Neural crest cell (in vitro differentiated cells): ENCODE data around the gene JARID2. TPM values are rescaled to one million over a fixed set of nuclear protein-coding genes. Genes with fewer than 3 reads are reported as not detected.

ENCODE experiments used
- DNase-seq: peaks from one replicate; pipeline ENCODE4 v3.0.0; 2021; ENCODE audit warnings: low read depth, mixed read lengths, low spot score
- H3K27ac Mint-ChIP-seq: one replicate; pipeline ENCODE4 v1.8.0; 2021; ENCODE audit warnings: mild to moderate bottlenecking, mixed read lengths; ENCODE audit not compliant: unreplicated experiment
- H3K27me3 Mint-ChIP-seq: 2 replicates; pipeline ENCODE4 v1.8.0; 2021; ENCODE audit warnings: low read depth, mild to moderate bottlenecking, mixed read lengths
- H3K36me3 Mint-ChIP-seq: 2 replicates; pipeline ENCODE4 v1.8.0; 2021; ENCODE audit warnings: low read depth, mild to moderate bottlenecking, mixed read lengths
- H3K4me1 Mint-ChIP-seq: 2 replicates; pipeline ENCODE4 v1.8.0; 2021; ENCODE audit warnings: mixed read lengths
- H3K4me3 Mint-ChIP-seq: one replicate; pipeline ENCODE4 v1.8.0; 2021; ENCODE audit warnings: mild to moderate bottlenecking, mixed read lengths
- H3K9me3 Mint-ChIP-seq: 2 replicates; pipeline ENCODE4 v1.8.0; 2021; ENCODE audit warnings: mixed read lengths
- total RNA-seq: library from RNA; stranded (reverse); gene quantifications from 2 replicates; pipeline ENCODE4 v1.2.1, GENCODE V29; 2021
- TF ChIP-seq, protein P1 (sequence below): fragments of 200-600 bp; sonication (generic); conservative IDR thresholded peaks from 2 replicates; pipeline ENCODE4 v1.5.0; 2021; ENCODE audit warnings: antibody characterized with exemption, mild to moderate bottlenecking

Gene JARID2
- total RNA-seq, 1 donor from 2014 or later, result 33.9 TPM

- peaks cover 45% of the 10 kb centered on the region for H3K4me1 Mint-ChIP-seq
- TF ChIP-seq, protein P1, sequence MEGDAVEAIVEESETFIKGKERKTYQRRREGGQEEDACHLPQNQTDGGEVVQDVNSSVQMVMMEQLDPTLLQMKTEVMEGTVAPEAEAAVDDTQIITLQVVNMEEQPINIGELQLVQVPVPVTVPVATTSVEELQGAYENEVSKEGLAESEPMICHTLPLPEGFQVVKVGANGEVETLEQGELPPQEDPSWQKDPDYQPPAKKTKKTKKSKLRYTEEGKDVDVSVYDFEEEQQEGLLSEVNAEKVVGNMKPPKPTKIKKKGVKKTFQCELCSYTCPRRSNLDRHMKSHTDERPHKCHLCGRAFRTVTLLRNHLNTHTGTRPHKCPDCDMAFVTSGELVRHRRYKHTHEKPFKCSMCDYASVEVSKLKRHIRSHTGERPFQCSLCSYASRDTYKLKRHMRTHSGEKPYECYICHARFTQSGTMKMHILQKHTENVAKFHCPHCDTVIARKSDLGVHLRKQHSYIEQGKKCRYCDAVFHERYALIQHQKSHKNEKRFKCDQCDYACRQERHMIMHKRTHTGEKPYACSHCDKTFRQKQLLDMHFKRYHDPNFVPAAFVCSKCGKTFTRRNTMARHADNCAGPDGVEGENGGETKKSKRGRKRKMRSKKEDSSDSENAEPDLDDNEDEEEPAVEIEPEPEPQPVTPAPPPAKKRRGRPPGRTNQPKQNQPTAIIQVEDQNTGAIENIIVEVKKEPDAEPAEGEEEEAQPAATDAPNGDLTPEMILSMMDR, result no peak
- DNase-seq, result no peak
- no peaks in the 10 kb centered on the region for H3K9me3 Mint-ChIP-seq
- no peak overlapping the region for H3K27ac Mint-ChIP-seq
- H3K36me3 Mint-ChIP-seq, result no peaks in the 10 kb centered on the region
- no peak overlapping the region for H3K4me3 Mint-ChIP-seq
- no peaks in the 10 kb centered on the region for H3K27me3 Mint-ChIP-seq
These were observed 55.5 kb downstream of the JARID2 start for GRCh38 chr6:15301179-15302006.

DNA sequence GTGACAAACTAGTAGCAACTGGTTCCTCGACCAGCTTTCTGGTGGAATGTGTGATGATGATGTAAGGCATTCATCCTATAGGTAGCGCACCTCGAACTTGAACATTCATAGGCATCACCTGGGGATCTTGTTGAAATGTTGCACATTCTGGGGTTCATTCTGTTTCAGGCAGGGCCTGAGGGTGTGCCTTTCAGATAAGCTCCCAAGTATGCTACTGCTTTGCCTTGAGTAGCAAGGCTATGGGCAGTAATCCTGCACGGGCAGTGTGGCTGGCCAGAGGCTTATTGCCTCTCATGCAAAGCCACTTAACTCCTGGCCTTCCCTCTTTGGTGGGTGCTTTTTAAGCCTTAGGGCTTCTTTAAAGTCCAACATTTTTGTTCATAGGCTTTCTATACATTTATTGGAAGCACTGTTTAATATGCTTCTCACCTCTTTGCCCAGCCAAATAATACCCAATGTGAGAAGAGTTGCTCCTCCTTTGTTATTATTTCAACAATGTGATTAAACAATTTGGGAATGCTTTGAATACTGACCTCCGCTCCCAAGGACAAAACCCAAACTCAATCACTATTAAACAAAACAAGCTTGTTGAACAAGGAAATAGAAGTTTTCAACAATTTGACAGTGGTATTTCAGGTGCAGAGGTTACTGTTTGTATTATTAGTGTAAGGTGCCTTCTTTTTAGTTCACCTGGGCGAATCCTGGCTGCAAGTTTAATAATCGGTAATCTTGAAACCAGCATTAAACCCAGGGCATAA, 57.5 kb downstream of the JARID2 start:
- Mint-ChIP-seq H3K4me1 (peaks cover 55% of the 10 kb centered on the region), H3K9me3 (no peaks in the 10 kb centered on the region), H3K36me3 (no peaks in the 10 kb centered on the region), H3K27ac (no peak overlapping the region), H3K27me3 (no peaks in the 10 kb centered on the region), H3K4me3 (no peak overlapping the region)
- DNase-seq, result no peak
- TF ChIP-seq, protein P1, result no peak

DNA sequence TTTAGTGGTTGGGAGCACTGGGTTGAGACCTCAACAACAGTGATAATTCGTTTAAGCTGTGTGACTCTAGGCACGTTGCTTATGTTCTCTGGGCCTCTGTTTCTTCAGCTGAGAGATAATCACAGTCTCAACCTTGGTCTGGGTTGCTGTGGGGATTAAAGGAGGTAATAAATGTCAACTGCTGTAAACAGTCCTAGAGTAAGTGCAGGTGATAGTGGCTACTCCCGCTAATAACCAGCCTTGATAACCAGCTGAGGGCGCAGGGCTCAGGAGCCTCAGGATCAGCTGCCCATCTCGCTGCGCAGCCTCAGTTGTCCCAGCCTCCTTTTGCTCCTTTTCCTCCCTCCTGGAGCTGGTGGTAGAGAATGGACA, 58.0 kb downstream of the JARID2 start:
- Mint-ChIP-seq H3K9me3 (no peaks in the 10 kb centered on the region), H3K36me3 (no peaks in the 10 kb centered on the region), H3K4me3 (no peak overlapping the region), H3K27me3 (no peaks in the 10 kb centered on the region), H3K27ac (no peak overlapping the region), H3K4me1 (peaks cover 60% of the 10 kb centered on the region)
- DNase-seq, result no peak
- TF ChIP-seq, protein P1, result no peak

DNA sequence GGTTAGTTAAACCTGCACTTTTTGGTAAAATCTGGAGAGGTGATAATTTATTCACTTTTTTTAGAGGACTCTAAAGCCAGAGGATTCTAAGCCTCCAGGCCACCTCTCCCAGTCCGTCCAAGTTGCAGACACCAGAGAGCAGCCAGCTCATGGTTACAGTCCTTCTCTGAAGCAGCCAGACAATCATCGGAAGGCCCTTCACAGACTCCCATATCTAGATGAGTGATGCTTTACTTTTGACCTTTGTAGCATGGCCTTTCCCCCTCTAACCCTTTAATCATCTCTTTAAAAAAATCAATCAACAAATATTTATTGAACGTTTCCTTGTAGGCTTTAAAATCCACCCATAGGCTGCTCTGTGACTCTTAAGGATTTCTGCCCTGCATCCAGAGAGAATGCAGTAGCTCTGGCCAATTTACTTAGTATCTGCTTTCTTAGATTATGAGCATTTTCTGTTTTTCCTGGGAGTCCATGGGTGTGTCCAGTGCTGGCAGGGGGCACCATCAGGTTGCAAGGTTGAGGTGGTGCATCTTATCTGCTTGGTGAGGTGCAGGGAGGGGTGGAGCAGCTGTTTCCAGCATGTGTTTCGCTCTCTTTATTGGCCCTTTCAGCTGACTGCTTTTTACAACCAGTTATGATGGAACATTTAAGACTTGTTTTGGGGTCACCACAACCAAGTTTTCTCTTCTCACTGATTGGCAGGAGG, 58.6 kb downstream of the JARID2 start:
- Mint-ChIP-seq H3K9me3 (no peaks in the 10 kb centered on the region), H3K36me3 (no peaks in the 10 kb centered on the region), H3K4me1 (peaks cover 61% of the 10 kb centered on the region), H3K27ac (no peak overlapping the region), H3K27me3 (no peaks in the 10 kb centered on the region), H3K4me3 (no peak overlapping the region)
- TF ChIP-seq, protein P1, result no peak
- DNase-seq, result no peak

- TF ChIP-seq, protein P1, result no peak
- Mint-ChIP-seq H3K36me3 (no peaks in the 10 kb centered on the region), H3K4me3 (no peak overlapping the region), H3K9me3 (no peaks in the 10 kb centered on the region), H3K27me3 (no peaks in the 10 kb centered on the region), H3K27ac (no peak overlapping the region), H3K4me1 (peaks cover 61% of the 10 kb centered on the region)
- DNase-seq, result no peak
These were observed 59.6 kb downstream of the JARID2 start for GRCh38 chr6:15305496-15305895.
